Measurements from ENCODE around the gene HDAC7.
"Not testable (repeated sequence)": the region's sequence is repeated elsewhere in the genome, so short reads cannot be mapped to it uniquely, and the experiment has no call there.

The HDAC7 gene

GRCh38 chr12:47813511-47814196 is 6.0 kb downstream of the HDAC7 start:
- DNase-seq, result peak in 2 of 58 donors; percentile 52

GRCh38 chr12:47812797-47813510 is 6.7 kb downstream of the HDAC7 start:
- DNase-seq, result peak in 47 of 58 donors; percentile 11 to 84 (median 52)

- peak in 6 of 58 donors; percentile 15 to 76 (median 23) for DNase-seq
These were observed 7.9 kb downstream of the HDAC7 start for GRCh38 chr12:47811581-47812484.

- no peak for DNase-seq
These were observed 8.7 kb downstream of the HDAC7 start for GRCh38 chr12:47811072-47811396.

- DNase-seq, result not testable (repeated sequence)
These were observed 10.2 kb downstream of the HDAC7 start for GRCh38 chr12:47809518-47809917.

GRCh38 chr12:47808574-47809365 is 10.9 kb downstream of the HDAC7 start:
- DNase-seq, result no peak

- DNase-seq, result peak in 18 of 58 donors; percentile 12 to 61 (median 35)
These were observed 11.7 kb downstream of the HDAC7 start for GRCh38 chr12:47808050-47808449.

- DNase-seq, result no peak
These were observed 12.4 kb downstream of the HDAC7 start for GRCh38 chr12:47807338-47807737.

- no peak for DNase-seq
These were observed 14.3 kb downstream of the HDAC7 start for GRCh38 chr12:47805417-47805816.

- DNase-seq, result no peak
These were observed 15.5 kb downstream of the HDAC7 start for GRCh38 chr12:47804171-47804570.

GRCh38 chr12:47803191-47803875 is 16.4 kb downstream of the HDAC7 start:
- DNase-seq, result no peak

- no peak for DNase-seq
These were observed 17.4 kb downstream of the HDAC7 start for GRCh38 chr12:47802312-47802711.

- no peak for DNase-seq
These were observed 17.8 kb downstream of the HDAC7 start for GRCh38 chr12:47801904-47802246.

GRCh38 chr12:47801170-47801903 is 18.4 kb downstream of the HDAC7 start:
- peak in 3 of 58 donors; percentile 13 to 30 (median 25) for DNase-seq

- DNase-seq, result no peak
These were observed 19.1 kb downstream of the HDAC7 start for GRCh38 chr12:47800582-47800981.

GRCh38 chr12:47799357-47799955 is 20.2 kb downstream of the HDAC7 start:
- DNase-seq, result peak in 41 of 58 donors; percentile 12 to 83 (median 65)

GRCh38 chr12:47798382-47798948 is 21.2 kb downstream of the HDAC7 start:
- no peak for DNase-seq

GRCh38 chr12:47797441-47797840 is 22.3 kb downstream of the HDAC7 start:
- DNase-seq, result peak in 15 of 58 donors; percentile 16 to 55 (median 29)

Data from anterior cingulate cortex (tissue), 58 donors.